Kidney epithelial cell (primary cell): ENCODE data around the gene LATS2. TPM values are rescaled to one million over a fixed set of nuclear protein-coding genes. Genes with fewer than 3 reads are reported as not detected.

ENCODE experiments used
- DNase-seq: peaks from one replicate; pipeline ENCODE4 v3.0.0-alpha.2; 2010; ENCODE audit warnings: low read depth
- H3K27me3 ChIP-seq: 2 replicates; pipeline ENCODE4 v1.6.0; 2011; ENCODE audit warnings: low read length; ENCODE audit not compliant: control insufficient read depth, insufficient read depth
- H3K36me3 ChIP-seq: 2 replicates; pipeline ENCODE4 v1.5.1; 2011; ENCODE audit warnings: low read length; ENCODE audit not compliant: control insufficient read depth, insufficient read depth
- H3K4me3 ChIP-seq: 2 replicates; pipeline ENCODE4 v1.5.1; 2011; ENCODE audit warnings: low read depth, mild to moderate bottlenecking, control low read depth, low read length
- total RNA-seq: library from RNA; depleted of rRNA; stranded (reverse); fragments of >200 nt; gene quantifications from 2 replicates; pipeline ENCODE4 v1.2.3, GENCODE V29; 2015
- TF ChIP-seq, protein P1 (sequence below): IDR thresholded peaks from 2 replicates; pipeline ENCODE4 v1.5.1; 2011; ENCODE audit warnings: mild to moderate bottlenecking, moderate library complexity, low read length, control low read depth, inconsistent platforms; ENCODE audit not compliant: insufficient read depth, poor library complexity, severe bottlenecking

The LATS2 gene
- total RNA-seq, 1 donor from 2014 or later: 20.2 TPM

DNA sequence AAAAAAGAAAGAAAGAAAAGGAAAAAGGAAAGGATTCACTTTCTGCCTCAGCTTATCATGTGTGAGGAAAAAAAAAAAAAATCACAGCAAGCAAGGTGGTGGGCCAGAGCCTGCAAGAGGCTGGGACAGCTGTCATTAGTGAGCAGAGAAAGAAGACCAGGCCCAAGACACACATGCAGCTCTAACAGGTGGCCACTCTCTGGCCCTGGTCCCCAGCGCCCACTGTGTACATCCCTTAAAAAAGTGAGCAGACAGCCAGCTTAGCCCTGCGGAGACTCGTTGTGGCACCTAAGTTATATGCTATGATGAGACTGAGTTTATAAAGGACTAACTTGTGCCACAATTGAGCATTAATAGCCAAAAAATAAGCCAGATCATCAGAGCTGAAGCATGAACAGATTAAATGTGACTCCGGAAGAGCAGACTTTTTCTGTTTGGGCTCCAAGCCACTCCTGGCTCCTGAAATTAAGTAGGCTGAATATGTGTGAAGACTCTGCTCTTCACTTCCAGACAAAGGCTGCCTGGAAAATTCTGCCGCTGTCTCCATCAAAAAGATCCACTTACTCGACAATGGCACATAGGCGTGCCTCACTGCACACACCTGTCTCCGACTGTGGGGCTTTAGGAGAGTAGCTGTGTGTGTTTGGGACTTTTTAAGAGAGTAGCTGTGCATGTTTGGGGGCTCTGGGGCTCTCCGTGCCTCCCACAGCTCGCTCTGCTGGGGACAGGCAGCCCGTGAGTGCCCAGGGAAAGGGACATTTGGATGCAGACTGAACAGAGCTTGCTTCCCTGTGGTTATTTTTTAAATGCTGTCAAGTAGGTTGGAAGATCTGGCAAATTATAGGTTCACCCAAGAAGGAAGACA lies 55.0 kb downstream of the LATS2 start:
- Histone ChIP-seq H3K27me3 (no peaks in the 10 kb centered on the region), H3K4me3 (no peak overlapping the region), H3K36me3 (no peaks in the 10 kb centered on the region)
- DNase-seq: no peak
- TF ChIP-seq, protein P1, sequence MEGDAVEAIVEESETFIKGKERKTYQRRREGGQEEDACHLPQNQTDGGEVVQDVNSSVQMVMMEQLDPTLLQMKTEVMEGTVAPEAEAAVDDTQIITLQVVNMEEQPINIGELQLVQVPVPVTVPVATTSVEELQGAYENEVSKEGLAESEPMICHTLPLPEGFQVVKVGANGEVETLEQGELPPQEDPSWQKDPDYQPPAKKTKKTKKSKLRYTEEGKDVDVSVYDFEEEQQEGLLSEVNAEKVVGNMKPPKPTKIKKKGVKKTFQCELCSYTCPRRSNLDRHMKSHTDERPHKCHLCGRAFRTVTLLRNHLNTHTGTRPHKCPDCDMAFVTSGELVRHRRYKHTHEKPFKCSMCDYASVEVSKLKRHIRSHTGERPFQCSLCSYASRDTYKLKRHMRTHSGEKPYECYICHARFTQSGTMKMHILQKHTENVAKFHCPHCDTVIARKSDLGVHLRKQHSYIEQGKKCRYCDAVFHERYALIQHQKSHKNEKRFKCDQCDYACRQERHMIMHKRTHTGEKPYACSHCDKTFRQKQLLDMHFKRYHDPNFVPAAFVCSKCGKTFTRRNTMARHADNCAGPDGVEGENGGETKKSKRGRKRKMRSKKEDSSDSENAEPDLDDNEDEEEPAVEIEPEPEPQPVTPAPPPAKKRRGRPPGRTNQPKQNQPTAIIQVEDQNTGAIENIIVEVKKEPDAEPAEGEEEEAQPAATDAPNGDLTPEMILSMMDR: no peak

DNA sequence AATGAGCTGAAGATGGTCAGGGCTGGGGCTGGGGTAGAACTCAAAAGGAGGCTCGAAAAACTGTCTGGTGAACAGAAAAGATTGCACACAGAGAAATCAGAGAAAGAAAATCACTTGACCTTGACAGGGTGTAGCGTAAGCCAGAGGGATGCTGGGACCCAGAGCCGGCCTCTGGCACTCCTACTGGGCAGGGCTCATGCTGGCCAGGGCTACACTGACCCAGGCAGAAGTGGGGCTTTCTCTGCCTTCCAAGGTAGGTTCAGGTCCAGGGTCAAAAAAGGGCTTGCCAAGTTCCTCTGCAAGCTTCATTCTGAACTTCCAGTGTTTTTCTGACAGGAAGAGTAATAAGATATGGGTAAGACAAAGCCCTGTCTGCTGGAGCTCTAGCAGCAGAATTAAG lies 56.2 kb downstream of the LATS2 start:
- no peak for DNase-seq

DNA sequence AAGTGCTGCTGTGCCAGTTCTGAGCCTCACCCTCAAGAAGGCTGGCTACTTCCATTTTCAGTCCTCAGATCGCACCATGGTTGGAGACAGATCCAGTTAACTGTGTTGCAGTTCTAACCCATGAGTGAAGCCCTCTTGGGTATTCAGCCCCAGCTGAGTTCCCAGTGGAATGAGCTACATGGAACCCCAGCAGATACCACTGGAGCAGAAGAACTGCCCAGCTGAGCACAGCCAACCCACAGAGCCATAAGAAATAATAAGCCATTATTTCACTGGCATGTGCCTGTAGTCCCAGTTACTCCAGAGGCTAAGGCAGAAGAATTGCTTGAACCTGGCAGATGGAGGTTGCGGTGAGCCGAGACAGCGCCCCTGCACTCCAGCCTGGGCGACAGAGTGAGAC lies 59.9 kb downstream of the LATS2 start:
- DNase-seq: no peak
- TF ChIP-seq, protein P1: no peak
- no peaks in the 10 kb centered on the region for H3K36me3 ChIP-seq
- H3K27me3 ChIP-seq: no peaks in the 10 kb centered on the region
- H3K4me3 ChIP-seq: no peak overlapping the region

More for the DNA sequence above, 56.2 kb downstream of the LATS2 start:
- Histone ChIP-seq H3K4me3 (no peak overlapping the region), H3K27me3 (no peaks in the 10 kb centered on the region), H3K36me3 (no peaks in the 10 kb centered on the region)
- TF ChIP-seq, protein P1: no peak

DNA sequence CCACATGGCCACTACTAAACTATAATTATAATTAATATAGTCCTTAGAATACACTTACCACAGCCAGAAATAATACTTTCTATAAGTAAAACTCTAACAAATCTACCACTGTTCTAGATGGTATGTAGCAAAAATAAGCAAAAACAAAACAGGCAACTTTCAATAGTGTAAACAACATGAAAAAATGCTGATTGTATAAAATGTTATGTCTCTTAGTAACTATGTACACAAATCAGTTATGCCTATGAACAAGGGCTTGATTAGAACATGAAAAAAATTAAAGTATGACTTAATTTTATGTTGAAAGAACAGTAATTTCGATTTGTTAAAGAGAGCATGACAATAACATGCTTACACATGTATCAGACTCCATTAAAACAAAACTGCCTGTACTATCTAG lies 60.7 kb downstream of the LATS2 start:
- Histone ChIP-seq H3K27me3 (no peaks in the 10 kb centered on the region), H3K36me3 (no peaks in the 10 kb centered on the region), H3K4me3 (no peak overlapping the region)
- no peak for DNase-seq
- TF ChIP-seq, protein P1: no peak

DNA sequence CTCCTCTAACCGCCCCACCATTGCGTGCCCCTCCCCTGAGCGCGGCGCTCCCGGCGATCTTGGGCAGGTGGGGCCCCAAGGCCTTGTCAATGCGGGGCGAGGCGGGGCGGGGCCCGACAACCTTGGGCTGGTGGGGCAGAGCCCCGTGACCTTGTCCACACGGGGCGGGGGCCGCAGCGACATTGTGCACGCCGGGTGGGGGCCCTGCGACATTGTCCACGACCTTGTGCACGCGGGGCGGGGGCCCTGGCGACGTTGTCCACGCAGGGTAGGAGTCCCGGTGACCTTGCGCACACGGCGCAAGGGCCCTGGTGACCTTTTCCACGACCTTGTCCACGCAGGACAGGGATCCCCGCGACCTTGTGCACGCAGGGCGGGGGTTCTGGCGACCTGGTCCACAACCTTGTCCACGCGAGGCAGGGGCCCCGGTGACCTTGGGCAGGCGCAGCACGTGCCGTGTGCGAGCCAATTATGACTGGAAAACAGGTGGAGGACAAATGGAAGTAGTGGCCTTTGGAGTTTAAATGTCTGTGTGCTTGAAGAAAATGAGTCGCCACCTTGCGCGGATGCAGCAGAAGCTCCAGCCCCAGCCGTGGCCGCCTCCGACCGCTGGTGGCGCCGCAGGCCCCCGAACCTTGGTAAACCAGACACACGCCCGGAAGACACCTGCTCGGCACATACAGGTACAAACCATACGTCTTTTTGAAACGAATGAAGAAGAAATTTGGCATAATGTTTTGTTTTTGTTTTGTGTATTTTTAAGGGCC lies 62.6 kb downstream of the LATS2 start:
- TF ChIP-seq, protein P1: no peak
- H3K36me3 ChIP-seq: no peaks in the 10 kb centered on the region

More for the DNA sequence above, 62.6 kb downstream of the LATS2 start:
- Histone ChIP-seq H3K27me3 (no peaks in the 10 kb centered on the region), H3K4me3 (no peak overlapping the region)
- DNase-seq: no peak
